Stimulated activated CD8-positive, alpha-beta memory T cell treated with anti-CD3 and anti-CD28 coated beads, Interleukin-12 subunit alpha, Interleukin-12 subunit beta, amount 100 ng/mL, for 24 hours (primary cell): ENCODE measurements around the gene BMPR1A.
A peak's percentile ranks its signal among the peaks of the same experiment; 100 is the strongest.

Source experiments
- DNase-seq: peaks from one replicate; pipeline ENCODE4 v3.0.0-alpha.2; 2020; ENCODE audit errors: extremely low read depth

BMPR1A gene

GRCh38 chr10:86756511-86757112, at the start of gene BMPR1A:
BMPR1A (plus strand) TSS chr10:86756619; CDS start chr10:86876019, 119,400 bp downstream.
- DNase-seq, result no peak

- DNase-seq, result no peak
Measured at GRCh38 chr10:86706977-86707376, 49.4 kb upstream of the BMPR1A start.

GRCh38 chr10:86707505-86707904, 48.9 kb upstream of the BMPR1A start:
- DNase-seq, result no peak

- DNase-seq, result no peak
Measured at GRCh38 chr10:86708068-86708782, 48.2 kb upstream of the BMPR1A start.

GRCh38 chr10:86708783-86709380, 47.5 kb upstream of the BMPR1A start:
- no peak for DNase-seq

- no peak for DNase-seq
Measured at GRCh38 chr10:86709396-86710185, 46.8 kb upstream of the BMPR1A start.

GRCh38 chr10:86710987-86711512, 45.4 kb upstream of the BMPR1A start:
- DNase-seq, result peak; percentile 52

- DNase-seq, result no peak
Measured at GRCh38 chr10:86711513-86712316, 44.7 kb upstream of the BMPR1A start.

- DNase-seq, result no peak
Measured at GRCh38 chr10:86712317-86712707, 44.1 kb upstream of the BMPR1A start.

GRCh38 chr10:86715156-86715795, 41.1 kb upstream of the BMPR1A start:
- DNase-seq, result no peak

GRCh38 chr10:86715836-86716235, 40.6 kb upstream of the BMPR1A start:
- no peak for DNase-seq

- DNase-seq, result no peak
Measured at GRCh38 chr10:86716466-86716865, 40.0 kb upstream of the BMPR1A start.

- no peak for DNase-seq
Measured at GRCh38 chr10:86718556-86718955, 37.9 kb upstream of the BMPR1A start.

- no peak for DNase-seq
Measured at GRCh38 chr10:86721232-86721631, 35.2 kb upstream of the BMPR1A start.

- DNase-seq, result no peak
Measured at GRCh38 chr10:86723009-86723408, 33.4 kb upstream of the BMPR1A start.

GRCh38 chr10:86724445-86724844, 32.0 kb upstream of the BMPR1A start:
- no peak for DNase-seq

GRCh38 chr10:86725980-86726676, 30.3 kb upstream of the BMPR1A start:
- DNase-seq, result no peak

- no peak for DNase-seq
Measured at GRCh38 chr10:86726677-86726999, 29.8 kb upstream of the BMPR1A start.

- DNase-seq, result no peak
Measured at GRCh38 chr10:86727470-86727869, 28.9 kb upstream of the BMPR1A start.

- no peak for DNase-seq
Measured at GRCh38 chr10:86728056-86728455, 28.4 kb upstream of the BMPR1A start.
